H4 (cell line): ENCODE data around the gene PRR11. TPM values are rescaled to one million over a fixed set of nuclear protein-coding genes. Genes with fewer than 3 reads are reported as not detected.
"Not testable (repeated sequence)": the region's sequence is repeated elsewhere in the genome, so short reads cannot be mapped to it uniquely, and the experiment has no call there.

Source experiments
- DNase-seq: peaks from one replicate; pipeline ENCODE4 v3.0.0-alpha.2; 2015; ENCODE audit warnings: low spot score
- total RNA-seq: library from RNA; depleted of rRNA; stranded (reverse); fragments of >200 nt; shearing (Covaris generic); gene quantifications from 2 replicates; pipeline ENCODE4 v1.2.3, GENCODE V29; 2014; rRNA removed

PRR11 gene
- total RNA-seq = 13.0 and 14.7 TPM in 2 replicates

DNA sequence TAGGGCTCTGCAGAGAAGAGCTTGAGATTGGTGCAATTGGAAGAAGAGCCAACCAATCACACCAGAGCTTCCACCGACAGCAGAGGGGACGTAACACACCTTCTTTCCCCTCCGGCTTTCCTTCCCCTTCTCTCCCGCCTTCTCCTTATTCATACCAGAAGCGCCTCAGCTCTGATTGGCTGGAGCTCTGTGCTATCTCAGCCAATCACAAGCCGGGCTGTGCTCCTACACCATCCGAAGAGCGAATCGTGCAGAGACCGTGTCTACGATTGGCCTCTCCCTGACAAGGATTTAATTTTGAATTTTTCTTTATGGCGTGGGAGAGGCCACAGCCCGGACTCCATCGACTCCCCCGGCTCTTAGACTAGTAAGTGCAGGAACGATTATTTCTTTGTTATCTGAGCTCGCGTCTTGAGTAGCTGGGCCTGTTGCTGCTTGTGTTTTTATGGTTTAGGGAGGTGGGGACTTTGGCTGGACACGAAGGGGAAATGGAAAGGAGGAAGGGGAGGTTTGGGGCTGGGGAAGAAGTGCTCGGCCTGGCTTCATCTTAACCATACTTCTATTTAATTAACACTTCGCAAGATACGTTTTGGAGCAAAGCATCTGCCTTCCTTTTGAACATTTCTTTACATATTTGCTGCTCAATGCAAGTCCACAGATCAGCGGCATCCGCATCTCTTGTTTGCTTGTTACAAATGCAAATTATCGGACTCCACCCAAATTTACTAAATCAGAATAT is at the start of gene PRR11:
Gene PRR11 (plus strand): TSS at position 308 of the 739 bp plus-strand sequence. CDS start 14,007 bp downstream, outside the sequence.
- peak; percentile 100 for DNase-seq

DNA sequence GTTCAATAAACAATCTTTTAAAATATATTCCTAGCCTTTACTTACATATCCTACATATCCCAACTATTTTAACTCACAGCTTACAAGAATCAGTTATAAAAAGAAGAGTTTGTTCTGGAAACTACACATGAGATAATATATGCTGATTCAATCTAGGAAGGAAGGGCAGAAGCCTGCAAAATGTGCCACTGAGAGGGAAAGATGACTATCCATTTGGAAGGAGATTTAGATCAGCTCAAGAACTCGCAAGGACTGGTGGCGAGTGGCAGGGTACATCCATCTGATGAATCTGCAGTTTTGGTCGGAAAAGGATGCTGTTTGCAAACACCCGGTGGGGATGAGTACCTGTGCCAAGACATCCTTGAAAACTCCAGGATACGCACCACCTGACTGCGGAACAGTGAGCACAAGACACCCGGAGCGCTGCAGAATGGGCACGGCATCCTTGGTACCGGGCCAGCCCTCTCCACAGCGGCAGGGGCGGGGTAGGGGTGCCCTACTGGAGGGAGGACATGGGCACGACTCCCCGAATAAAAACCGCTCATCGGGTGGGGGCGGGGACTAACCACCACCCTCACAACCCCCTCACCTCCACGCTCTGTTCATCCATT is 49.6 kb upstream of the PRR11 start:
- peak; percentile 48 for DNase-seq

DNA sequence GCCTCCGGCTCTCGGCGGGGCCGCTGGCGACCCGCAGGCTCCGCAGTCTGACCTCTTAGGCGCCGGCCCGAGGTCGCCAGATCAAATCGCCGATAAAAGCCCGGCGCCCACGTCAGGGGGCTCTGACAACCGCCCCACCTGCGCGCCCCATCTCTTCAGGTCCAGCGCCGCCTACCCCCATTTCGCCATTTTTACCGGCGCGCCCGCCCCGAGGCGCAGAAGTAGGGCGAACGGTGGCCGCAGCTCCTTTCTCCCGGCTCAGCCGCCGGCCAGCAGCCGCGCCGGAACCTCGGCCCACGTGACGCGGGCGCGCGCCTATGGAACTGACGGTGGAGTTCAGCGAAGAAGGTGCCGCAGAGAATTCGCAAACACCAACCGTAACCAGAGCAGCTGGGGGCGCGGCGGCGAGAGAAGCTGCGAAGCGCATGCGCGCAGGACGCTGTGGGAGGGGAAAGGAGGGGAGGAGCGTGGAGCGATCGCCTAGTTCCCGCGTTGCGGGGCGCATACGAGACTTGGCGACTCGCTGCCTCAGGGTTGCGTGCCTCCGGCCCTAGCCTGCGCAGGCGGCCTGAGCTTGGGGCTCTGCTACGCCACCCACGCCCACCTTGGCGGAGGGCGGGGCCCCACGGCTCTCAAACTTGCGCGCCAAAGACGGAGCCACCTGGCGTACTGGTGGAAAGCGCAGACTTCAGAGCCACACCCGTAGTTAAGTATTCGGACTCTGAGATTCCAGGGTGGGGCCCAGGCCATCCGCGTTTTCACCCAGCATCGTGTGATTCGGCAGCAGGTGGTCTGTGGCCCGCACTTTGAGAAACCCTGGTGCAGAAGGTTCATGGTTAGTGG is 48.9 kb upstream of the PRR11 start, which contains the start of gene TRIM37:
Gene TRIM37 (minus strand): TSS at position 418 of the 843 bp plus-strand sequence. CDS start 419 bp downstream, outside the sequence.
- peak; percentile 99 for DNase-seq

DNA sequence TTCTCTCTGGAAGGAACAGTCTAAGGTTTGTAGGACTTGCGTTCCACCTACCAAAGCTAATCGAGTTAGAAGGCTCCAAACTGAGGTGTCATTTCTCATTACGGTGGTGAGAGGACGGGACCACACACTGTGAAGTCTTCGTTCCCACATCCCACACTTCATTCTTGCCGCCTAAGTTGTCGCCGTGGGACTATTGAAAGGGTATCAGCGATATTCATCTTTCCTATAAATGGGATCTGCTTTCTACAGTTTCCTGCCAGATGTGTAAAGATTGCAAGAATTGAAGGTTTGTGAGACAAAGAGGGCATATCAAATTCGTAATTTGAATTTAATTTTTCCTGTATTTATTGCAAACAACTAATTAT is 48.3 kb upstream of the PRR11 start:
- DNase-seq = no peak

DNA sequence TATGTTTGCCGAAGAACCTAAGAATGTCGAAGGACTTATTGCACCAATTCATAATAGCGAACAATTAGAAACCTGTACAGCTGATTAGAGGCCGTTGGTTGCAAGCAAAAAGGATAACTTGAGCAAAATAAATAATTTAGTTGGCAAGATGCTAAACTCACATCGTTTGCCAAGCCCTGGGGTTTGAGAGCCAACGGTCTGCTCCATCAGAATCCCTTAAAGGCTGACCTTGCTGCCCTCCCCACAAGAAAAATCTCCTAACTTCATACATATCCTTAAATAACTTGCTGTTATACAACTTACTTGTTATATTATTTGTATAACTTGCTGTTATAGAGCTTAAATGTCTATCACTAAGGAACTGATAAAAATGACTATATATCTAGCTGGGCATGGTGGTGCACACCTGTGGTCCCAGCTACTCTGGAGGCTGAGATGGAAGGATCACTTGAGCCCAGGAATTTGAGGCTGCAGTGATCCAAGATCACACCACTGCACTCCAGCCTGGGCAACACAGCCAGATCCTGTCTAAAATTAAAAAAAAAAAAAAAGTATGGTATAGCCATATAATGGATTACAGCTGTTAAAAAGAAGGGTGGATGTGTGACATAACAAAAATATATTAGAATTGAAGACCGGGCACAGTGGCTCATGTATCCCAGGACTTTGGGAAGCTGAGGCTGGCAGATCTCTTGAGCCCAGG is 47.0 kb upstream of the PRR11 start:
- no peak for DNase-seq

DNA sequence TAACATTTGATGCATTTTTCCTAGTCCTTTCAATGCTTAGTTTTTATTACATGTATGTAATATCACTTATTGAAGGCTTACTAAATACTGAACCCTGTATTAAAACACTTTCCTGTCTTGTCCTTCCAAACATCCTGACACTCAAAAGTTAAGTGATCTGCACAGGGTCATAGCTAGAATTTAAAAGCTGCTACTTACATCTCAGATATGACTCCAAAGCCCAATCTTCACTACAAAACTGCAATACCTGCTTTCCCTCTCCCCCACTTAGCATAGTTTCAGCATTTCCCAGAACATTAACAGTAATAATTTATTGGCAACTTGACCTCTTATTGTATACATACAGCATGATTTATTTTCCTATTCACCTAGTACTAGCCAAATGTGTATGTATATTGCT is 44.6 kb upstream of the PRR11 start:
- DNase-seq = no peak

DNA sequence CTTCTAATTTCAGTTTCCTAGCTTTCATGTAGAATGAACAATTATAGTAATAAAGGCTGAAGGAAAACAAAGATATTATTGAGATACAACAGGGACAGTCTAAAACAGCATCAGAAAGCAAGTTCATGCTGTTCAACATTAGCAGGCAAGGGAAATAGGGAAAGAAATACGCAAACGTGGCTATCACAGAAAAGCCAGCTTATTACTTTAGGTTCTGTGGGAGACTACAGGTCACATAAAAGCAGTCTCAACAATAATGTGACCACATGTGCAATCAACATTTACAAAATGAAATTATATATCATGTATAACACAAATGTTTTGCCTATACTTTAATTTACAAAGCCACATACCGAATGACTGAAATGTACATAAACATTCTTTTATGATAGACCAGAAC is 44.0 kb upstream of the PRR11 start:
- DNase-seq = no peak

DNA sequence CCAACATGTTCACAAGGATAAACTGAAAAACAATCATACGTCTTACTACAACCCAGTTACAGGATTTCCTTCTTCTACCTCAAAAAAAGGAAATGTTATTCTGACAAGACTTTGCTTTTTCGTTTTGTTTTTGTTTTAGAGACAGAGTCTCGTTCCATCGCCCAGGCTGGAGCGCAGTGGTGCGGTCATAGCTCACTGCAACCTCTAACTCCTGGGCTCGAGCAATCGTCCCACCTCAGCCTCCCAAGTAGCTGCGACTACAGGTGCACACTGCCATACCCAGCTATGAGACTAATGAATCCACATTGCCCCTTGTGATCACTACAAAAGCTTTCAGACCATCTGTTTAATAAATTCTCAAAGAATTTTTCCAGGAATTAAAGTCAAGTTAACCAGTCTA is 40.1 kb upstream of the PRR11 start:
- no peak for DNase-seq

DNA sequence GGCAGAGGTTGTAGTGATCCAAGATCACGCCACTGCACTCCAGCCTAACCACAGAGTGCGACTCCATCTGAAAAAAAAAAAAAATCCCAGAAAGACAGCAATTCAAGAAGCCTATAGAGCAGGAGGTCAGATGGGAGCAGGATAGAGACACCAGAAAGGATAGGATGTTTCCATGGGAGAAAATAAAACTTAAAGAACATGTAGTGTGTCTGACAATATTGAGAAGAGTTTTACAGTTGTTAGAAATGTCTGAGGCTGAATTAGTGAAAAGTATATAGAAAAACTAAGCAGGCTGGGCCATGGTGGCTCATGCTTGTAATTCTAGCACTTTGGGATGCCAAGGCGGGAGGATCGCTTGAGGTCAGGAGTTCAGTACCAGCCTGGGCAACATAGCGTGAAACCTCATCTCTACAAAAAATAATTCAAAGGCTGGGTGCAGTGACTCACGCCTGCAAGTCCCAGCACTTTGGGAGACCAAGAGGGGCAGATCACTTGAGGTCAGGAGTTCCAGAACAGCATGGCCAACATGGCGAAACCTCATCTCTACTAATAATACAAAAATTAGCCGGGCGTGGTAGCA is 33.6 kb upstream of the PRR11 start:
- DNase-seq = peak; percentile 30

DNA sequence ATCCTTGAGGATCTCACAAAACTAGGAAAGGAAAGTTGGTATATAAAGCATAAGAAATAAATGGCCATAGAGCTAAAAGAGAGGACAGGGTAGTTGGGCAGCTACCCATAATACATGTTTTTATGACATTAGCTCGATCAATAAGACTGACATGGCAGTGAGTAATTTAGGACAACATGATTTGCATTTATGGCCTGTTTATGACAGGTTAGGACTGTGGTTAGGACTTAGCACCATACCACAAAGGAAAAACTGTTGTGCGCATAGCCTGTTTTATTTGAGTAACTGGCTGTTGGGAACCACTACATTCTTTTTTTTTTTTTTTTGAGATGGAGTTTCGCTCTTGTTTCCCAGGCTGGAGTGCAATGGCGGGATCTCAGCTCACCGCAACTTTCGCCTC is 30.9 kb upstream of the PRR11 start:
- no peak for DNase-seq

DNA sequence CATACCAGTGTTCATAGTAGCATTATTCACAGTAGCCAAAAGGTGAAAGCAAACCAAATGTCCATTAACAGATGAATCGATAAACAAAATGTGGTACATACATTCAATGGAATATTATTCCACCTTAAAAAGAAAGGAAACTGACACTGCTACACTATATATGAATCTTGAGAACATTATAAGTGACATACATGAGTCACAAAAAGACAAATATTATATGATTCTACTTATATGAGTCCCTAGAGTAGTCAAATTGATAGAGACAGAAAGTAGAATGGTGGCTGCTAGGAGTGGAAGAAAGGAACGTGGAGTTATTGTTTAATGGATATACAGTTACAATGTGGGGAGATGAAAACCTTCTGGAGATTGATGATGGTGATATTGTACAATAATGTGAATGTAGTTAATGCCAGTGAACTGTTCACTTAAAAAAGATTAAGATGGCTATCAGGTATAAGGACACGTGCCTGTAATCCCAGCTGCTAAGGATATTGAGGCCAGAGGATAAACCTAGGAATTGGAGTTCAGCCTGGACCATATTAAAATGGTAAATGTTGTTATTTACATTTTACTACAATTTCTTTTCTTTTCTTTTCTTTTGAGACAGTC is 28.6 kb upstream of the PRR11 start:
- DNase-seq = no peak

DNA sequence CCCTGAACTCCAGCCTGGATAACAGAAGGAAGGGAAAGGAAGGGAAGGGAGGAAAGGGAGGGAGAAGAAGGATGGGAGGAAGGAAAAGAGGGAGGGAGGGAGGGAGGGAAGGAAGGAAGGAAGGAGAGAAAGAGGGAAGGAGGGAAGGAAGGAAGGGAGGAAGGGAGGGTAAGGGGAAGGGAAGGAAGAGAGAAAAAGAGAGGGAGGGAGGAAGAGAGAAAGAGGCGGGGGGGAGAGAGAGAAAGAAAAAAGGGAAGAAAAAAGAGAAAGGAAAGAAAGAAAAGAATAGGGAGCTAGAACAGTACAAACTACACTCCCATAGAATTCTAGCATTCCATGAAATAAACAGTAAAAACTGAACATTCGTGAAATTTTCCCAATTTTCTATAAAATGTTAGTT is 25.7 kb upstream of the PRR11 start:
- DNase-seq = no peak

DNA sequence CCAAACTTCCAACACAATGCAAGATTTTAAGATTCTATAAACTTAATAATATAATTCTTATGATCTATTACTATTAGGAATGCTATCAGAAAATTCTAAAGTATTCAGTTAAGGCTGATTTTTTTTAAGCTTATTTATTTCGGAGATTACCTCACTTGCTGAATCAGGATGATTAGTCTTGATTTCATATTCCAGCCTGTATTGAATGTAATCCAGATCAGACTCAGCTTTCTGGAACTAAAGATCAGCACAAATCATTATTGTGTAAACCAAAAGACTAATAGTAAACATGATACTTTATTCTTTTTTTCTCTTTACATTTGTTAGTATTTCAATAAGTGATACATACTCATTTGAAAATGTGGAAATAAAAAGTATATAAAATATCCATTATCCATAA is 24.4 kb upstream of the PRR11 start:
- no peak for DNase-seq

DNA sequence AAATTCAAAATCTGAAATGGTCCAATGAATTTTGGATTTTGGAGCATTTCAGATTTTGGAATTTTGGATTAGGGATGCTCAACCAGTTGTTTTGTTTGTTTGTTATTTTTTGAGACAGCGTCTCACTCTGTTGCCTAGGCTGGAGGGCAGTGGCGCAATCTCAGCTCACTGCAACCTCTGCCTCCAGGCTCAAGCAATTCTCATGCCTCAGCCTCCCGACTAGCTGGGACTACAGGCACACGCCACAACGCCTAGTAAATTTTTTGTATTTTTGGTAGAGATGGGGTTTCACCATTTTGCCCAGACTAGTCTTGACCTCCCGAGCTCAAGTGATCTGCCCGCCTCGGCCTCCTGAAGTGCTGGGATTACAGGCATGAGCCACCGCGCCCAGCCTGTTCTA is 17.2 kb upstream of the PRR11 start:
- not testable (repeated sequence) for DNase-seq

DNA sequence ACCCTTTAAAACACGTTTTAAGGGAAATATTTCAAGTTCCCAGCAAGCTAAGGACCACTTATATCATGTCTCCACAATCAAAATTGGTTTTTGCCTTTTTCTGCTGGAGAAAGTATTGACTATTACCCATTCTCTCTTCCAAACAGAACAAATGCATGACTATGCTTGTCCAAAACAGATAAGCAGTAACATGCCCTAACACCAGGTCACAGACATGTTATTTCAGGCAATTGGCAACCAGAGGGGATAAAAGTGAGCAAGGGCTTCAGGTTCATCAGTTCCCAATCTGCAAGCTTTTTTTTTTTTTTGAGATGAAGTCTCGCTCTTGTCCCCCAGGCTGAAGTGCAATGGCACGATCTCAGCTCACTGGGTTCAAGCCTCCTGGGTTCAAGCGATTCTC is 15.6 kb upstream of the PRR11 start:
- DNase-seq = no peak

DNA sequence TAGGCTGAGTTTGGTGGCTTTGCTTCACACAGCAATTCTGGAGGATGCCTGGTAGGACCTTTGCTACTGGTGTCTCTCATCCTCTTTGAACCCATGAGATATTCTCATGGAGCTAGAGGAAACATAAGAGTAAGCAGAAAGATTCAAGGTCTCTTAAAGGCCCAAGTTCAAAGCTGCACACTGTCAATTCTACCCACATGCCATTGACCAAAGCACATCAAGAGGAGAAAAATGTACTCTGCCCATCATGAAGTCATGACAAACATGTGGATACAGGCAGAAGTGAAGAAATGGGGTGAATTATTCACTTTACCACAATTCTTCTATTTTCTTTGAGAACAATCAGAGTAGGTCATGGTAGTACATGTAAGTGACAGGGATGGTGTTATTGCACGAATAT is 13.7 kb upstream of the PRR11 start:
- DNase-seq = no peak

DNA sequence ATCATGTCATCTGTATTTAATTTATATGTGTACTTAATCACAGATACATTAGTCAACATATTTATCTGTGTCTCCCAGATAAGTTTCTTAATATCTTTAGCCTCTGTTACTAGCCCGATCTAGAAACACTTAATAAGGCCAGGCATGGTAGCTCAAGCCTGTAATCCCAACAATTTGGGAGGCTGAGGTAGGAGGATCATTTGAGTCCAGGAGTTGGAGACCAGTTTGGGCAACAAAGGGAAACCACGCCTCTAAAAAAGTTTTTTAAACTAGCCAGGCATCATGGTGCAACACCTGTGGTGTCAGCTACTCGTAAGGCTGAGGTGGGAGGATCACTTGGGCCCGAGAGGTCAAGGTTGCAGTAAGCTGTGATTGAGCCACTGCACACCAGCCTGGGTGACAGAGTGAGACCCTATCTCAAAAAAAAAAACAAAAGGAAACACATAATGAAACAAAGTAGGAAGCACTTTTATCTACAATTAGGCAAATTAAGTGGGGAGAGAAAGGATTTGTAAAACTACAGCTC is 9.9 kb upstream of the PRR11 start:
- no peak for DNase-seq

DNA sequence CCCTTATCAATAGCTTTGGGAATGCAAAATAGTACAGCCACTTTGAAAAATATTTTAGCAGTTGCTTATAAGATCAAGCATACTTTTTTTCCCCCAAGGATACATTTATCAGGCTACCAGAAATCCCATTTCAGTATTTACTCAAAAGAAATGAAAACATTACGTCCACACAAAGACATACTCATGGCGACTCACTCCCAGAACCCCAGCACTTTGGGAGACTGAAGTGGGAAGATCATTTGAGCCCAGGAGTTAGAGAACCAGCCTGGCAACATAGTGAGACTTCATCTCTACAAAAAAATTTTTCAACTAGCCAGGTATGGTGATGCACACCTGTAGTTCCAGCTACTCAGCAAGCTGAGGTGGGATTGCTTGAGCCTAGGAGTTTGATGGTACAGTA is 6.5 kb upstream of the PRR11 start:
- no peak for DNase-seq

DNA sequence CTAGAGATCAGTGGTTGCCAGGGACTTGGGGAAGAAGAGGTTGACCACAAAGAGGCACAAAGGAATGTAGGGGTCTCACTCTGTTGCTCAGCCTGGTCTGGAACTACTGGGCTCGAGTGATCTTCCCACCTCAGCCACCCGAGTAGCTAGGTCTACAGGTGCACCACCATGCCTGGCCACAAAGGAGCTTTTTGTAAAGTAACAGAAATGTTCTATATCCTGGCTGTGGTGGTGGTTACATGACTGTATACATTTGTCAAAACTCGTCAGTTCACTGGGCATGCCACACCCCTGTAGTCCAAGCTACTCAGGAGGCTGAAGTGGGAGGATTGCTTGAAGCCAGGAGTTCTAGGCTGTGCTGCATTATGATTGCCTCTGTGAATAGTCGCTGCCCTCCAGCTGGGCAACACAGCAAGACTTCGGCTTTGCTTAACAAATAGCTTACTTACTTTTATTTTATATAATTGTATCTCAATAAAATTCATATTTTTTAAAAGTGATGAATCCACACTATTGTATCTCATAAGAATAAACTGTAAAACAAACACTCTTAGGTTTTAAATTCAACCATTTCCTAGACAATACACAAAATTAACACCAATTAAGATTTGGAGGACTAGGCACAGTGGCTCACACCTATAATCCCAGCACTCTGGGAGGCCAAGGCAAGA is 5.6 kb upstream of the PRR11 start:
- no peak for DNase-seq

DNA sequence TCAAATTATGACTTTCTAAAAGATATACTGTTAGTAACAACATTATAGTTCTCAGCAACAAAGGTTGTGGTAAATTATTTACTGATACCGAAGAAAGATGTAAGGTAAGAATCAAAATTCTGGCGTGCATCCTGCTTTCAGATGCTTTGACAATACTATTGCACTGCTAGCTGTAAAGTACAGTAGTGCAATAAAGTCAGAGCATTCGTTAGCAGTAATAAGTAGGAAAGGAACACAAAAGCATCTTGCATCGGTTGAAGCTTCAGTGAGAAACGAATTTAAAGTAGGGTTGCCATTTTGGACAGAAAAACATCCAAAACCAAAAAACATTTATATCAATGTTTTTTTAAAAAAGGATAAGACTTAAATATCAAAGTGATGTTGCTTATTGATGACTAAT is 4.5 kb upstream of the PRR11 start:
- DNase-seq = no peak
